ENCODE measurements around the gene PEAK3. TPM values are rescaled to one million over a fixed set of nuclear protein-coding genes. Genes with fewer than 3 reads are reported as not detected.

The PEAK3 gene
- total and polyA plus RNA-seq, 9 of the 15 experiments (the other 6 are each of a cell fraction or from before 2014, with no cell fraction given) = 0.07 to 0.40 TPM; not detected in 7

DNA sequence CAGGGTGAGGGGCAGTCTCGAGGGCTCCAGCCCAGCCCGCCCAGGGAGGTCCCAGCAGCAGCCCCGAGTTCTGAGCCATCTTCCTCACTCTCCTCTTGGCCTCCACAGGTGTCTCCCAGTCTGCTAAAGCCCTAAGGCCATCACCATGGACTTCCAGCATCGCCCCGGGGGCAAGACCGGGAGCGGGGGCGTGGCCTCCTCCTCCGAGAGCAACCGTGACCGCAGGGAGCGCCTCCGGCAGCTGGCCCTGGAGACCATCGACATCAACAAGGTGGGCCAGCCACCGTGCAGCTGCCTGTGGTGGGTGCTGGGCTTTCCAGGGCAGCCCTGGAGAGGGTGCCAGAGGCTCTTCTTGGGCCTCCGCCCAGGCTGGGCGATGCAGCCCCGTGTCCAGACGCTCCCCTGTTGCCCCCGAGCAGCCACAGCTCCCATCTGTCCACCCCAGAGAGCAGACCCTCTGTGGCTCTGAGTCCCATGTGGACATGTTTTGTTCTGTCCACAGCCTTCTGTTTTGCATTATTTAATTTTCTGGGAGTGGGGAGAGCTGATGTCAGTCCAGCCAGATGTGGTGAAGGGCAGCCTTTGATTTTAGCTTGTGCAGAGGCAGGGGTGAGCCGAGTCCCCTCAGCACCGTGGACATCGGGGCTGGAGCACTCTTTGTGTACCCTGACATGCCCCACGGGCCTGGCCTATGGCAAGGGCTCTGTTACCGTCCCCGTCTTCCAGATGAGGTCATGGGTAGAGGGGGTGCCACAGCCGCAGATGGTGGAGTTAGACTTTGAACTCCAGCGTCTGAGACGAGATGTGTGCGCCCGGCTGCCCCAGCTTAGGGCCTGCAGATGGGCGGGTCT, 38.5 kb downstream of the PEAK3 start:
- H3K4me3 ChIP-seq = no peak overlapping the region
- H4K20me1 ChIP-seq (replicated peaks; ENCODE audit: control insufficient read depth, insufficient read depth, low read length) = peaks cover 46% of the 10 kb centered on the region
- peaks cover 18 to 68% of the 10 kb centered on the region in 2 experiments for H3K4me1 ChIP-seq (replicated peaks in 1 of 2; ENCODE audit: control insufficient read depth in 2 of 2, insufficient read depth in 2 of 2, low read length in 2 of 2)
- no peak overlapping the region for H3K27ac ChIP-seq (ENCODE audit: extremely low read depth, low read depth, low read length)
- no peaks in the 10 kb centered on the region for H3K9me3 ChIP-seq (replicated peaks; ENCODE audit: control insufficient read depth, insufficient read depth, low read depth, low read length)
- ATAC-seq = no peak
- peaks cover 58% of the 10 kb centered on the region for H3K79me2 ChIP-seq (ENCODE audit: control insufficient read depth, insufficient read depth, low read length)
- BruUV-seq (replicated peaks) = no TSS peak
- WGBS (ENCODE audit: insufficient coverage, low coverage, missing lambda C conversion rate) = 88% methylated on average over 25 of the region's 32 CpGs
- no peak for DNase-seq (ENCODE audit: extremely low read depth in 1 of 4, low spot score in 3 of 4)
- ChIA-PET CTCF (ENCODE audit: low intra/inter-chr PET ratio) (interaction anchor here (0.6 kb wide), 1 partner anchor 144 kb away, joined by 3 read pairs; no protein-coding TSS in a partner anchor), POLR2A (interaction anchor here (0.6 to 0.9 kb wide), 2 partner anchors 9 to 12 kb away, joined by 3 read pairs; no protein-coding TSS in a partner anchor)
- intact Hi-C loops (cut with micrococcal nuclease) = no loop called here
- H3K9ac ChIP-seq (ENCODE audit: insufficient read depth in 1 of 2, low read depth in 2 of 2, low read length in 2 of 2) = peak overlapping the region in 1 of 2 experiments; percentile 27; a peak in 1 of 4 replicates
- H3K27me3 ChIP-seq (ENCODE audit: control insufficient read depth in 2 of 2, insufficient read depth in 2 of 2, low read length in 2 of 2) = no peaks in the 10 kb centered on the region
- H3K36me3 ChIP-seq (ENCODE audit: control insufficient read depth, insufficient read depth, low read length) = peaks cover 87% of the 10 kb centered on the region; the same call in 2 of the 3 replicates
- H3K4me2 ChIP-seq (ENCODE audit: insufficient read depth, low read length) = no peak overlapping the region
- H2AFZ ChIP-seq (ENCODE audit: low read depth, low read length) = no peak overlapping the region
- peaks cover 19% of the 10 kb centered on the region for H3K9me1 ChIP-seq (ENCODE audit: control insufficient read depth, insufficient read depth, low read length)
- in situ Hi-C loops (cut with MboI) = no loop called here
- FAIRE-seq = no peak
- peak; percentile 33; the same call in 1 of the 2 replicates for TF ChIP-seq RBFOX2 (IDR thresholded peaks at IDR 0.05; ENCODE audit: low read depth, low read length)
- no peak for TF ChIP-seq SNIP1 (IDR thresholded peaks at IDR 0.05; ENCODE audit: low read depth)
- peak; percentile 61; the same call in 1 of the 2 replicates for TF ChIP-seq POLR2G (IDR thresholded peaks at IDR 0.05; ENCODE audit: low read depth, low read length)
- peak; percentile 76 for TF ChIP-seq RBM22 (IDR thresholded peaks at IDR 0.05; ENCODE audit: low read depth, low read length, poor library complexity, severe bottlenecking)
